H1 (cell line): ENCODE data around the gene INPP5K. TPM values are rescaled to one million over a fixed set of nuclear protein-coding genes. Genes with fewer than 3 reads are reported as not detected.

ENCODE experiments used
- CTCF ChIA-PET: fragments of 300-600 bp; sonication (Branson Sonifier 250); formaldehyde crosslinking; loops from one replicate; lab custom pipeline; 2021; ENCODE audit not compliant: partially characterized antibody; lab: Charles Lee
- POLR2A ChIA-PET: fragments of 300-600 bp; sonication (Branson Sonifier 250); formaldehyde crosslinking; loops from one replicate; lab custom pipeline; 2021; ENCODE audit warnings: inconsistent platforms; ENCODE audit not compliant: partially characterized antibody; lab: Charles Lee
- DNase-seq, 2 experiments: peaks; one replicate each; pipeline versions ENCODE4 v3.0.0 to v3.0.0-alpha.2; 2010 to 2022; ENCODE audit warnings: low spot score in 2 of 2, low read depth in 1 of 2, mixed read lengths in 1 of 2
- FAIRE-seq: peaks from 2 replicates; lab custom pipeline; 2011; peaks lifted over from hg19 to GRCh38; lab: Jason Lieb, UNC
- H2AFZ ChIP-seq: 2 replicates; pipeline ENCODE4 v1.8.1; 2012; ENCODE audit warnings: low read length, inconsistent platforms
- H2AK5ac ChIP-seq: 2 replicates; pipeline ENCODE4 v1.6.1; 2013; ENCODE audit warnings: low read depth, low read length
- H2BK120ac ChIP-seq: replicated peaks from 2 replicates; pipeline ENCODE3; 2013; ENCODE audit warnings: low read depth, low read length, inconsistent platforms
- H2BK12ac ChIP-seq: 2 replicates; pipeline ENCODE4 v1.6.1; 2013; ENCODE audit warnings: low read depth, low read length
- H2BK15ac ChIP-seq: 2 replicates; pipeline ENCODE4 v1.6.1; 2013; ENCODE audit warnings: low read length
- H2BK20ac ChIP-seq: 2 replicates; pipeline ENCODE4 v1.6.1; 2013; ENCODE audit warnings: low read length
- H2BK5ac ChIP-seq: 2 replicates; pipeline ENCODE4 v1.6.1; 2013; ENCODE audit warnings: low read depth, low read length
- H3K14ac ChIP-seq: 2 replicates; pipeline ENCODE4 v1.6.1; 2013; ENCODE audit warnings: inconsistent platforms; ENCODE audit not compliant: insufficient read length
- H3K18ac ChIP-seq: 2 replicates; pipeline ENCODE4 v1.6.1; 2013; ENCODE audit warnings: low read length; ENCODE audit errors: extremely low read depth
- H3K23ac ChIP-seq: 2 replicates; pipeline ENCODE4 v1.6.1; 2013; ENCODE audit warnings: inconsistent platforms; ENCODE audit not compliant: insufficient read length
- H3K23me2 ChIP-seq: 2 replicates; pipeline ENCODE4 v1.6.1; 2013; ENCODE audit warnings: low read depth, low read length
- H3K27ac ChIP-seq: 2 replicates; pipeline ENCODE4 v1.6.1; 2011; ENCODE audit warnings: low read depth, low read length, inconsistent platforms
- H3K27me3 ChIP-seq, 4 experiments: replicated peaks in 1 of 4; 1 replicate in 1 of 4; 2 replicates in 3 of 4; pipeline versions ENCODE4 v1.6.1 to v1.8.1; 2011 to 2013; ENCODE audit warnings: low read length in 3 of 4, mild to moderate bottlenecking in 3 of 4, inconsistent platforms in 2 of 4, mixed read lengths in 2 of 4, moderate library complexity in 1 of 4; ENCODE audit not compliant: control insufficient read depth in 3 of 4, insufficient read depth in 3 of 4; ENCODE audit errors: extremely low read depth in 1 of 4
- H3K36me3 ChIP-seq, 4 experiments: 2 replicates each; pipeline versions ENCODE4 v1.6.1 to v1.8.1; 2011 to 2013; ENCODE audit warnings: mild to moderate bottlenecking in 4 of 4, low read length in 3 of 4, moderate library complexity in 2 of 4, control low read depth in 1 of 4, inconsistent platforms in 1 of 4; ENCODE audit not compliant: insufficient read depth in 4 of 4, control insufficient read depth in 2 of 4
- H3K4ac ChIP-seq: replicated peaks from 2 replicates; pipeline ENCODE3; 2013; ENCODE audit warnings: low read length, low read depth, mixed read lengths, inconsistent platforms; ENCODE audit not compliant: insufficient read length
- H3K4me1 ChIP-seq, 4 experiments: replicated peaks in 1 of 4; 1 replicate in 1 of 4; 2 replicates in 3 of 4; pipeline versions ENCODE4 v1.6.1 to v1.8.1; 2011 to 2013; ENCODE audit warnings: low read length in 3 of 4, inconsistent platforms in 2 of 4, mixed read lengths in 1 of 4; ENCODE audit not compliant: insufficient read depth in 4 of 4, control insufficient read depth in 3 of 4
- H3K4me2 ChIP-seq, 2 experiments: 2 replicates each; pipeline versions ENCODE4 v1.6.1 to v1.8.1; 2011 to 2013; ENCODE audit warnings: low read depth in 2 of 2, low read length in 2 of 2, control low read depth in 1 of 2, inconsistent platforms in 1 of 2, mild to moderate bottlenecking in 1 of 2; ENCODE audit not compliant: insufficient read depth in 1 of 2
- H3K4me3 ChIP-seq, 4 experiments: fragments of 200-600, 300-600 bp in 1 of 4; sonication (generic), shearing (Covaris generic), sonication (Bioruptor Twin) in 1 of 4; 2 replicates each; pipeline versions ENCODE4 v1.5.1 to v1.8.1; 2011 to 2016; ENCODE audit warnings: low read length in 4 of 4, low read depth in 3 of 4, control low read depth in 2 of 4, inconsistent platforms in 2 of 4, mild to moderate bottlenecking in 2 of 4, mixed read lengths in 1 of 4, moderate library complexity in 1 of 4; ENCODE audit not compliant: insufficient read depth in 2 of 4; ENCODE audit errors: extremely low read depth in 1 of 4
- H3K56ac ChIP-seq: replicated peaks from 2 replicates; pipeline ENCODE3; 2013; ENCODE audit warnings: low read depth, mild to moderate bottlenecking, mixed read lengths, low read length, inconsistent platforms; ENCODE audit not compliant: insufficient read length
- H3K79me1 ChIP-seq: 2 replicates; pipeline ENCODE4 v1.6.1; 2013; ENCODE audit warnings: low read depth, low read length, control low read depth
- H3K79me2 ChIP-seq, 2 experiments: 2 replicates each; pipeline versions ENCODE4 v1.6.1 to v1.8.1; 2012 to 2013; ENCODE audit warnings: low read length in 2 of 2, mild to moderate bottlenecking in 2 of 2, inconsistent platforms in 1 of 2; ENCODE audit not compliant: insufficient read depth in 2 of 2, control insufficient read depth in 1 of 2
- H3K9ac ChIP-seq, 4 experiments: replicated peaks in 1 of 4; 1 replicate in 1 of 4; 2 replicates in 3 of 4; pipeline versions ENCODE4 v1.6.1 to v1.8.1; 2011 to 2013; ENCODE audit warnings: low read depth in 3 of 4, low read length in 3 of 4, control low read depth in 2 of 4, mild to moderate bottlenecking in 2 of 4, moderate library complexity in 2 of 4, inconsistent platforms in 1 of 4; ENCODE audit errors: extremely low read depth in 1 of 4
- H3K9me3 ChIP-seq, 2 experiments: 2 replicates each; pipeline versions ENCODE4 v1.6.1 to v1.8.1; 2012 to 2013; ENCODE audit warnings: mild to moderate bottlenecking in 2 of 2, moderate library complexity in 2 of 2, control low read depth in 1 of 2, inconsistent platforms in 1 of 2, low read depth in 1 of 2, low read length in 1 of 2, mixed read lengths in 1 of 2; ENCODE audit not compliant: insufficient read depth in 2 of 2
- H4K20me1 ChIP-seq, 2 experiments: replicated peaks in 1 of 2; 2 replicates each; pipeline versions ENCODE3 to v1.8.1; 2011 to 2013; ENCODE audit warnings: inconsistent platforms in 2 of 2, low read length in 2 of 2, mild to moderate bottlenecking in 1 of 2; ENCODE audit not compliant: insufficient read depth in 2 of 2, control insufficient read depth in 1 of 2
- H4K5ac ChIP-seq: 2 replicates; pipeline ENCODE4 v1.6.1; 2013; ENCODE audit warnings: low read length, low read depth, mixed read lengths, inconsistent platforms; ENCODE audit not compliant: insufficient read length
- H4K8ac ChIP-seq: 2 replicates; pipeline ENCODE4 v1.8.0; 2013; ENCODE audit warnings: mild to moderate bottlenecking, moderate library complexity, low read length, inconsistent platforms; ENCODE audit not compliant: insufficient read depth; ENCODE audit errors: extremely low read depth
- H4K91ac ChIP-seq: replicated peaks from 2 replicates; pipeline ENCODE3; 2013; ENCODE audit warnings: low read length, mixed read lengths, inconsistent platforms; ENCODE audit not compliant: insufficient read length
- CREB1 ChIP-seq: IDR thresholded peaks from 2 replicates; pipeline ENCODE4 v1.6.1; 2012; ENCODE audit warnings: inconsistent platforms
- CTBP2 ChIP-seq: IDR thresholded peaks from 2 replicates; pipeline ENCODE4 v1.7.0; 2011; ENCODE audit warnings: borderline replicate concordance, mild to moderate bottlenecking, moderate library complexity, mixed read lengths, low read length; ENCODE audit not compliant: insufficient read depth, insufficient read length
- HDAC6 ChIP-seq: IDR thresholded peaks from one replicate; pipeline ENCODE4 v1.7.1; 2012; ENCODE audit warnings: low read depth, mild to moderate bottlenecking, inconsistent platforms, low read length, moderate library complexity
- JUN ChIP-seq: IDR thresholded peaks from 2 replicates; pipeline ENCODE4 v1.6.1; 2011; ENCODE audit warnings: low read depth, mild to moderate bottlenecking, improper control_type of control experiment, low read length
- KDM1A ChIP-seq: fragments of 200-600, 300-600 bp; sonication (generic); IDR thresholded peaks from 2 replicates; pipeline ENCODE4 v1.7.1; 2016; ENCODE audit warnings: mild to moderate bottlenecking, low read length, borderline replicate concordance
- RAD21 ChIP-seq, 2 experiments: IDR thresholded peaks in 1 of 2; conservative IDR thresholded peaks in 1 of 2; 2 replicates each; pipeline ENCODE4 v1.6.1; 2011; ENCODE audit warnings: low read depth in 2 of 2, low read length in 2 of 2, improper control_type of control experiment in 1 of 2, inconsistent platforms in 1 of 2, mild to moderate bottlenecking in 1 of 2, moderate library complexity in 1 of 2
- RBBP5 ChIP-seq: IDR thresholded peaks from 2 replicates; pipeline ENCODE4 v1.7.1; 2012; ENCODE audit warnings: low read depth, mild to moderate bottlenecking, inconsistent platforms, low read length, moderate library complexity, borderline replicate concordance
- SIX5 ChIP-seq: IDR thresholded peaks from 2 replicates; pipeline ENCODE4 v1.6.1; 2011; ENCODE audit warnings: mild to moderate bottlenecking, low read depth, low read length
- SP4 ChIP-seq: IDR thresholded peaks from 2 replicates; pipeline ENCODE4 v1.6.1; 2012; ENCODE audit warnings: low read length, inconsistent platforms
- SUZ12 ChIP-seq: fragments of 200-600 bp; sonication (generic); IDR thresholded peaks from 2 replicates; pipeline ENCODE4 v1.6.1; 2012; ENCODE audit warnings: mild to moderate bottlenecking, inconsistent platforms, low read length, moderate library complexity, mixed read lengths
- TAF7 ChIP-seq: optimal IDR thresholded peaks from 2 replicates; pipeline ENCODE3; 2011; ENCODE audit warnings: low read depth, mild to moderate bottlenecking, inconsistent platforms, low read length, moderate library complexity, borderline replicate concordance
- TBP ChIP-seq: IDR thresholded peaks from 2 replicates; pipeline ENCODE4 v1.6.1; 2011; ENCODE audit warnings: low read depth, low read length, improper control_type of control experiment
- ZNF274 ChIP-seq: IDR thresholded peaks from 2 replicates; pipeline ENCODE4 v1.7.0; 2012; ENCODE audit warnings: low read length, borderline replicate concordance; ENCODE audit errors: extremely low read depth
- WGBS, 2 experiments: shearing (Covaris generic) in 1 of 2; methylation state at CpG; one replicate each; pipeline versions ENCODE4 v1.1.6 to v1.1.7; 2013 to 2015; ENCODE audit warnings: low lambda C conversion rate in 2 of 2, mixed read lengths in 2 of 2, inconsistent platforms in 1 of 2, low coverage in 1 of 2, missing lambda C conversion rate in 1 of 2; ENCODE audit not compliant: insufficient replicate concordance in 2 of 2, insufficient coverage in 1 of 2, insufficient read length in 1 of 2; ENCODE audit errors: extremely low coverage in 1 of 2, missing lambda C conversion rate in 1 of 2; 5-methylcytosine and 5-hydroxymethylcytosine counted together
- polyA plus RNA-seq, 7 experiments: library from polyadenylated mRNA; depleted of rRNA in 3 of 7; stranded (reverse) in 5 of 7; unstranded in 2 of 7; fragments of >200 nt in 5 of 7; fragments of 200-250 nt in 2 of 7; gene quantifications; 1 replicate in 5 of 7; 2 replicates in 1 of 7; 4 replicates in 1 of 7; pipeline versions ENCODE4 v1.2.1 to v1.2.3, GENCODE V29; 2011 to 2013; ENCODE audit warnings: missing spikeins in 2 of 7, mixed read lengths in 2 of 7
- total RNA-seq: library from RNA; stranded (reverse); fragmentation: NEBNext Ultra II Directional; extraction: Animal tissue kit (Norgen Biotek cat#: 25700); gene quantifications from 2 replicates; pipeline ENCODE4 v1.2.1, GENCODE V29; 2021

Gene INPP5K
- total and polyA plus RNA-seq, 2 of the 8 experiments (the other 6 are each of a cell fraction or from before 2014, with no cell fraction given) = 21.0 to 24.1 TPM

DNA sequence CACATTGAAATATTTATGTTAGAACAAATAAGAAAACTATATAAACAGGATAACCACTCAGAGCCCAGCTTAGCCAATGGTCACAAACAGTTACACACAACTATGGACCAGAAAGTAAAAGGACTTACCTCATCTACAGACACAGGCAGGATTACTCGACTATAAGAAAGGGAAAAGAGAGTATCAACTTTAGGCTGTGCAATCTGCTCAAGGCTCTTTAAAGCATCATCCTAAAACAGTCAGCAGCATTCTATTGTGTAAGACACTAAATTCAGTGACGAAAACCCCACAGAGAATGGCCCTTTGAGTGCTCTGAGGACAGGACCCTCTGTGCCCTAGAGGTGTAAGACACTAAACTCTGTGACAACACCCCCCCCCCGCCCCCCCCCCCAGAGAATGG is 42.0 kb upstream of the INPP5K start:
- Histone ChIP-seq H4K91ac (no peak overlapping the region), H3K56ac (no peak overlapping the region), H3K79me2 (peaks cover 7 to 55% of the 10 kb centered on the region in 2 experiments; a peak in 3 of 4 replicates), H4K20me1 (peaks cover 20 to 36% of the 10 kb centered on the region in 2 experiments), H3K4me1 (peaks cover 0 to 10% (median 5%) of the 10 kb centered on the region in 4 experiments; a peak in 4 of 7 replicates), H2BK20ac (no peak overlapping the region), H4K8ac (no peak overlapping the region), H3K27me3 (no peaks in the 10 kb centered on the region; a peak in 1 of 7 replicates), H3K9ac (no peak overlapping the region), H3K23me2 (peaks cover 4% of the 10 kb centered on the region; the same call in 1 of the 2 replicates), H3K4me3 (no peak overlapping the region), H2BK120ac (no peak overlapping the region), H3K79me1 (peaks cover 29% of the 10 kb centered on the region), H4K5ac (no peak overlapping the region), H3K4ac (no peak overlapping the region), H2BK5ac (no peak overlapping the region), H3K4me2 (no peak overlapping the region), H2AK5ac (no peak overlapping the region), H3K27ac (no peak overlapping the region), H3K36me3 (peaks cover 0 to 3% (median 1%) of the 10 kb centered on the region in 4 experiments; a peak in 4 of 8 replicates), H3K23ac (no peak overlapping the region), H3K14ac (no peak overlapping the region), H2BK12ac (no peak overlapping the region), H3K9me3 (no peaks in the 10 kb centered on the region), H2BK15ac (no peak overlapping the region), H3K18ac (no peak overlapping the region), H2AFZ (no peak overlapping the region)
- ChIA-PET POLR2A (no interaction called here), CTCF (interaction anchor here (0.9 to 1.2 kb wide), 2 partner anchors 10 to 110 kb away, joined by 3 read pairs; no protein-coding TSS in a partner anchor)
- no peak for FAIRE-seq
- DNase-seq = no peak
- WGBS, 2 experiments = 86% methylated on average over 2 of the region's 3 CpGs; no CpG with 5 or more reads in 1 of the 2 experiments
- no peak for TF ChIP-seq SIX5
- TF ChIP-seq RBBP5 = no peak
- TF ChIP-seq TBP = no peak
- TF ChIP-seq CREB1 = no peak
- no peak for TF ChIP-seq KDM1A
- TF ChIP-seq JUN = no peak
- no peak for TF ChIP-seq TAF7
- TF ChIP-seq HDAC6 = no peak
- TF ChIP-seq RAD21 (IDR thresholded peaks at IDR 0.05 in 1 of 2, conservative IDR thresholded peaks at IDR 0.05 in 1 of 2; ENCODE audit: low read depth in 2 of 2, low read length in 2 of 2) = no peak
- TF ChIP-seq CTBP2 = no peak
- no peak for TF ChIP-seq SUZ12
- TF ChIP-seq ZNF274 = no peak
- TF ChIP-seq SP4 = no peak
